ENCODE results near the gene OPN1MW2. TPM values are rescaled to one million over a fixed set of nuclear protein-coding genes. Genes with fewer than 3 reads are reported as not detected.
"Not testable (repeated sequence)": the region's sequence is repeated elsewhere in the genome, so short reads cannot be mapped to it uniquely, and the experiment has no call there.

OPN1MW2 gene
- polyA plus RNA-seq (2012; ENCODE audit: low read depth, missing spikeins): not detected

DNA sequence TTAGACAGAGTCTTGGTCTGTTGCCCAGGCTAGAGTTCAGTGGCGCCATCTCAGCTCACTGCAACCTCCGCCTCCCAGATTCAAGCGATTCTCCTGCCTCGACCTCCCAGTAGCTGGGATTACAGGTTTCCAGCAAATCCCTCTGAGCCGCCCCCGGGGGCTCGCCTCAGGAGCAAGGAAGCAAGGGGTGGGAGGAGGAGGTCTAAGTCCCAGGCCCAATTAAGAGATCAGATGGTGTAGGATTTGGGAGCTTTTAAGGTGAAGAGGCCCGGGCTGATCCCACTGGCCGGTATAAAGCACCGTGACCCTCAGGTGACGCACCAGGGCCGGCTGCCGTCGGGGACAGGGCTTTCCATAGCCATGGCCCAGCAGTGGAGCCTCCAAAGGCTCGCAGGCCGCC lies at the start of gene OPN1MW2:
OPN1MW2 (plus strand) TSS at position 301 of the 400 bp plus-strand sequence; CDS start at position 361, 60 bp downstream.
- DNase-seq (ENCODE audit: insufficient read length, low spot score); FAIRE-seq: not testable (repeated sequence)

DNA sequence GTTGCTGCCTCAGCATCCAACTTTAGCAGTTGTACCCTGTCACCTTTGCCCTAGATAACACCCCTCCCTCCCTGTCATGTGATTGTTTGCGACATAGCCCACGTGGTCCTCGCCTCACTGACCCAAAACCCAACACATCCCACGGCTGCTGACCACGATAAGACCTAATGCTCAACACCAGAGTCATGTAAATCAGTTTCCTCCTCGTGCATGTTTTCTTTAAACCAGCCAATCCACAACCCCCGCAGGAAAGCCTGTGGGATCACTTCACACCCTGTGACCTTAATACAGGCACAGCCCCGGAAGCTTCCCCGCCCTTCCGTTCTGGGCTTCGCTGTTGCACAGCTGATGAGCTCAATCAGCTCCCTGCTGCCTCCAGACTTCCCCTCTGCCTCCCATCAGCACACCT lies 47.0 kb upstream of the OPN1MW2 start:
- not testable (repeated sequence) for FAIRE-seq; DNase-seq (ENCODE audit: insufficient read length, low spot score)

DNA sequence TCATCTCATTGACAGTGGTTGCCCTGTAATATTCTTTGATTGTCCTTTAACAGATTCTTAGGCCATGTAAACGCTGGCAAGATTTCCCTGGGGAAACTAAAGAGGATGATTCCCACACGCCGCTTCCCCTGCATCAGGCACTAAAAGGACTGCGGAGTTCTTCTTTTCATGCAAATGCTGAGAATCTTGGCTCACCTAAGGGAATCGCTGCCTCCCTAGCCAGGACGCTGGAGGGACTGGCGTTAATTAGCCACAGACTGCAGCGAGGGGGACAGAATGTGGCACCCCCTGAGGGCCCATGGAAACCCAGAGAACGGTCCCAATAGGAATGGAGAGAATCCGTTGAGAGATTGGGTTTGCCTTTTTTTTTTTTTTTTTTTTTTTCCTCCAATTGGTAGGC lies 45.2 kb upstream of the OPN1MW2 start:
- not testable (repeated sequence) for DNase-seq (ENCODE audit: insufficient read length, low spot score); FAIRE-seq

DNA sequence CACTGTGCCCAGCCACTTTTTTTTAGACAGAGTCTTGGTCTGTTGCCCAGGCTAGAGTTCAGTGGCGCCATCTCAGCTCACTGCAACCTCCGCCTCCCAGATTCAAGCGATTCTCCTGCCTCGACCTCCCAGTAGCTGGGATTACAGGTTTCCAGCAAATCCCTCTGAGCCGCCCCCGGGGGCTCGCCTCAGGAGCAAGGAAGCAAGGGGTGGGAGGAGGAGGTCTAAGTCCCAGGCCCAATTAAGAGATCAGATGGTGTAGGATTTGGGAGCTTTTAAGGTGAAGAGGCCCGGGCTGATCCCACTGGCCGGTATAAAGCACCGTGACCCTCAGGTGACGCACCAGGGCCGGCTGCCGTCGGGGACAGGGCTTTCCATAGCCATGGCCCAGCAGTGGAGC lies 37.3 kb upstream of the OPN1MW2 start, which contains the start of gene OPN1MW:
OPN1MW (plus strand) TSS at position 301 of the 400 bp plus-strand sequence; CDS start at position 383, 82 bp downstream.
- not testable (repeated sequence) for FAIRE-seq; DNase-seq (ENCODE audit: insufficient read length, low spot score)

DNA sequence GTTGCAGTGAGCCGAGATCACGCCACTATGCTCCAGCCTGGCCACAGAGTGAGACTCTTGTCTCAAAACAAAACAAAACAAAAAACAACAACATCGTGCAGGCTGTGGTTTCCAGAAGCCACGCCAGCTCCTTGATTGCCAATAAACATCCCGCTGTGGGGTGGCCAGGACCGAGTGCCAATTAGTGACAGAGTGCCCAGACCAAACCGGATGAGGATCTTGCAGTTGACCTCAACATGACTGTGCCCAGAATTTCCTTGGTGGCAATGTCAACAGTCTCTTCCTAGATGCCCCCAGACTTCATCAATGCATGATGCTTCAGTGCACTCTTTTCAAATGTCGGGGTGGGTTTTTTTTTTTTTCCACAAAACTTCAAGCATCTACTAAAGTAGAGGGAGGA lies 35.8 kb upstream of the OPN1MW2 start:
- not testable (repeated sequence) for DNase-seq (ENCODE audit: insufficient read length, low spot score); FAIRE-seq

DNA sequence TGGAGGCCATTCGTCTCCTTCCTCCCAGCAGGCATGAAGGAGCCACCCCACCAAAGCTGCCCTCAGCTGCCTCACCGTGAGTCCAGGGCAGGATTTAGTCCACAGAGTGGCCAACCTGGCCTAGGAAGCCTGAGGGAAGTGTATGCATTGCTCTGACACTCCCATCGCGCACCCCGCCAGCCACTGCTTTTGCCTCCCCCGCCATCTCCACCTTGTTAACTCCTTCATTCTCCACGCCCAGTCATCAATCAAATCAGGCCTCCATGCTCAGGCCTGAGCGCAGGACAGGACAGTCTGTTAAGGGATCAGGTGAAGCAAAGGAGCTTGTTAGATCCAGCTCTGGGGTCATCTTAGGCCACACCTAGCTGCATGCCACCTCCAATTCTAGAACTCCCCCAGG lies 26.7 kb upstream of the OPN1MW2 start:
- DNase-seq (ENCODE audit: insufficient read length, low spot score); FAIRE-seq: not testable (repeated sequence)

DNA sequence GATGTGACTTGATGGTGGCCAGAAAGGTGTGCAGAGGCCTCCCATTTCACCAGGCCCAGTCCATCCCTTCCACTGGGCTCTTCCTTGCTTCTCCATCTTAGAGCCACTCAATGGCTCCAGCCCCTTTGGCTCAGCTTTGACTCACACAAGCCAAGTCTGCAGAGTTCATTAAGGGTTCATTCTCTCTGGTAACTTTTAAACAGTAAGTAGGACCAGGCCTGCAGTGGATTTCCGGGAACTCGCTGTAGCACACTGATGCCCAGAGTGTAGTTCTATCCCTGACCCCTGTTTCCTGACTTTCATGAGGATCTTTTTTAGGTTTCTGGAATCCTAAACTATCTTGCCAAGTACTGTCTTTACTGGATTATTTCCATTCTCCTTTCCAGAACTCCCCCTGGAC lies 25.2 kb upstream of the OPN1MW2 start:
- FAIRE-seq: not testable (repeated sequence)

DNA sequence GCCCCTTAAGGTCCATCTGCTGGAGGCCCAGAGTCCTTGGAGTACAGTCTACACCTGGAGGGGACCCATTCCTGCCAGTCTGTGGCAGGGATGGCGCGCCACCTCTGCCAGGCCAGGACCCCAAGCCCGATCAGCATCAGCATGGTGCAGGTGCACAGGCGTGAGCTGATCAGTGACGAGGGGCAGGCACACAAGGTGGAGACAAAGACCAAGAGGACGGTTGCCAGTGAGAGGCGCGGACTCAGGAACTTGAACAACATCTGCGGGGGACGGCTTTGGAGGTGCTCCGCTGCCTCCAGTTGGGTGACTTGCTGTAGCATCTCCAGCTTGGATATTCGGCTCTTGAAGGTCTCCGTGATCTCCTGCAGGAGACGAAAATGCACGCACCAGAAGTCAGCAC lies 23.1 kb upstream of the OPN1MW2 start:
- not testable (repeated sequence) for FAIRE-seq; DNase-seq (ENCODE audit: insufficient read length, low spot score)

More for the DNA sequence above, 25.2 kb upstream of the OPN1MW2 start:
- DNase-seq (ENCODE audit: insufficient read length, low spot score): not testable (repeated sequence)

DNA sequence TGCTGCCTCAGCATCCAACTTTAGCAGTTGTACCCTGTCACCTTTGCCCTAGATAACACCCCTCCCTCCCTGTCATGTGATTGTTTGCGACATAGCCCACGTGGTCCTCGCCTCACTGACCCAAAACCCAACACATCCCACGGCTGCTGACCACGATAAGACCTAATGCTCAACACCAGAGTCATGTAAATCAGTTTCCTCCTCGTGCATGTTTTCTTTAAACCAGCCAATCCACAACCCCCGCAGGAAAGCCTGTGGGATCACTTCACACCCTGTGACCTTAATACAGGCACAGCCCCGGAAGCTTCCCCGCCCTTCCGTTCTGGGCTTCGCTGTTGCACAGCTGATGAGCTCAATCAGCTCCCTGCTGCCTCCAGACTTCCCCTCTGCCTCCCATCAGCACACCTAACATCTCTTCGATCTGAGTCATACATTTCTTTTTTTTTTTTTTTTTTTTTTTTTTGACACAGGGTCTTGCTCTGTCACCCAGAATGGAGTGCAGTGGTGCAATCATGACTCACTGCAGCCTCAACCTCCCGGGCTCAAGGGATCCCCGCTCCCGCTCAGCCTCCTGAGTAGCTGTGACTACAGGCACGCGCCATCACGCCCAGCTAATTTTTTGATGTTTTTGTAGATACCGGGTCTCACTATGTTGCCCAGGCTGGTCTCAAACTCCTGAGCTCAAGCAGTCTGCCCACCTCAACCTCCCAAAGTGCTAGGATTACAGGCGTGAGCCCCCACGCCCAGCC lies 9.7 kb upstream of the OPN1MW2 start:
- DNase-seq (ENCODE audit: insufficient read length, low spot score); FAIRE-seq: not testable (repeated sequence)

DNA sequence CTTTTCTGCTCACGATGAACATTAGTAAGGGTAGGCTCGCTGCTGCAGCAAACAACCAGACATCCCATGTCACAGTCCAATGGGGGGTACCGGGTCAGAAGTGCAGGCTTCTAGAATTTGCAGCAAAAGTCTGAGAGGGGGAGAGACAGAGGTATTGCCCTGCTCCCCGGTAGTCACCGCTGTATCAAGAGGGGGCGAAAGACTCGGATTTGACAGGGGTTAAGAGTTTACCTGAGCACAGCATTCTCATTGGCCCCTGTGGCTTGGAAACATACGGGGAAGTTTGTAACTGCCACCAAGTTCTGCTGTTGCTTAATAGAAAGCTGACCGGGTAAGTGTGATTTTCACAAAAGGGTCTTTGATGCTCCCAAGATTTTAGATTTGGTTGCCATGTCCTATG lies 8.5 kb upstream of the OPN1MW2 start:
- FAIRE-seq: not testable (repeated sequence)

DNA sequence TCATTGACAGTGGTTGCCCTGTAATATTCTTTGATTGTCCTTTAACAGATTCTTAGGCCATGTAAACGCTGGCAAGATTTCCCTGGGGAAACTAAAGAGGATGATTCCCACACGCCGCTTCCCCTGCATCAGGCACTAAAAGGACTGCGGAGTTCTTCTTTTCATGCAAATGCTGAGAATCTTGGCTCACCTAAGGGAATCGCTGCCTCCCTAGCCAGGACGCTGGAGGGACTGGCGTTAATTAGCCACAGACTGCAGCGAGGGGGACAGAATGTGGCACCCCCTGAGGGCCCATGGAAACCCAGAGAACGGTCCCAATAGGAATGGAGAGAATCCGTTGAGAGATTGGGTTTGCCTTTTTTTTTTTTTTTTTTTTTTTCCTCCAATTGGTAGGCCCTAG lies 8.1 kb upstream of the OPN1MW2 start:
- DNase-seq (ENCODE audit: insufficient read length, low spot score); FAIRE-seq: not testable (repeated sequence)

More for the DNA sequence above, 8.5 kb upstream of the OPN1MW2 start:
- DNase-seq (ENCODE audit: insufficient read length, low spot score): not testable (repeated sequence)

DNA sequence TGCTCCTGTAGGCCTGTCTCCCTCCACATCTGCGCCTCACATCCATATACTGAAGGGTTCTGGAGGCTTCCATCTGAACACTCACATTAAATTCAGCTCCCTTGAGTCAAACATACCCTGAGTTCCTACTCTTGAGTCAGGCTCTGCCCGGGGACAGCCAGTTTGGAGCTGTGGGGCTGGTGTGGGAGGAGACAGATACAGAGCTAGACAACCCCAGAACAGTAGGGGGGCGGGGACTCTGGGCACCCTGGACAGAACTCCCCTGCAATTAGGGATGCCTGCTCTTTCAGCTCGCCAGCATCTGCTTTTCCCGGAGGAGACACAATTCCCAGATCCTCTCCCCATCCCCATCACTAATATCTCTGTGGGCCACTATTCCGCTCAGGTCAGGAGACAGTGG lies 5.7 kb downstream of the OPN1MW2 start:
- not testable (repeated sequence) for FAIRE-seq; DNase-seq (ENCODE audit: insufficient read length, low spot score)

DNA sequence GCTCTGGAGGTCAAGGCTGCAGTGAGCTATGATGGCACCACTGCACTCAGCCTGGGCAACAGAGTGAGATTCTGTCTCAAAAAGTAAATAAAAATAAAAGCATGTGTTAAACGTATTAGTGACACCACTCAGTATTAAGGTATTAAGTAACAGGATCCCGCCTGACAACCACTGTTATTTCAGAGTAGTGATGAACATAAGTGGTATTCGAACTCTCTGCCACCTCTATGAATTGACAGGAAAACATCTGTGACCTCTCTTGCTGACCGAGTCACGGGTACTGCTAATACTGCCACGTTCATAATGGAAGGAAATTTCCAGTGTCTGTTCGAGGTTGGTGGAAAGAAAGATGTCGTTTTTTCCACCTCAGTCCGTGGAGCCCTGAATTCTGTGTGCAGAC lies 7.2 kb downstream of the OPN1MW2 start:
- not testable (repeated sequence) for FAIRE-seq; DNase-seq (ENCODE audit: insufficient read length, low spot score)

DNA sequence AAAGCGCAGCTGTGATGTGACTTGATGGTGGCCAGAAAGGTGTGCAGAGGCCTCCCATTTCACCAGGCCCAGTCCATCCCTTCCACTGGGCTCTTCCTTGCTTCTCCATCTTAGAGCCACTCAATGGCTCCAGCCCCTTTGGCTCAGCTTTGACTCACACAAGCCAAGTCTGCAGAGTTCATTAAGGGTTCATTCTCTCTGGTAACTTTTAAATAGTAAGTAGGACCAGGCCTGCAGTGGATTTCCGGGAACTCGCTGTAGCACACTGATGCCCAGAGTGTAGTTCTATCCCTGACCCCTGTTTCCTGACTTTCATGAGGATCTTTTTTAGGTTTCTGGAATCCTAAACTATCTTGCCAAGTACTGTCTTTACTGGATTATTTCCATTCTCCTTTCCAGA lies 11.9 kb downstream of the OPN1MW2 start:
- not testable (repeated sequence) for FAIRE-seq; DNase-seq (ENCODE audit: insufficient read length, low spot score)

DNA sequence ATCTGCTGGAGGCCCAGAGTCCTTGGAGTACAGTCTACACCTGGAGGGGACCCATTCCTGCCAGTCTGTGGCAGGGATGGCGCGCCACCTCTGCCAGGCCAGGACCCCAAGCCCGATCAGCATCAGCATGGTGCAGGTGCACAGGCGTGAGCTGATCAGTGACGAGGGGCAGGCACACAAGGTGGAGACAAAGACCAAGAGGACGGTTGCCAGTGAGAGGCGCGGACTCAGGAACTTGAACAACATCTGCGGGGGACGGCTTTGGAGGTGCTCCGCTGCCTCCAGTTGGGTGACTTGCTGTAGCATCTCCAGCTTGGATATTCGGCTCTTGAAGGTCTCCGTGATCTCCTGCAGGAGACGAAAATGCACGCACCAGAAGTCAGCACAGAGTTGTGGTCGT lies 14.1 kb downstream of the OPN1MW2 start:
- FAIRE-seq; DNase-seq (ENCODE audit: insufficient read length, low spot score): not testable (repeated sequence)

DNA sequence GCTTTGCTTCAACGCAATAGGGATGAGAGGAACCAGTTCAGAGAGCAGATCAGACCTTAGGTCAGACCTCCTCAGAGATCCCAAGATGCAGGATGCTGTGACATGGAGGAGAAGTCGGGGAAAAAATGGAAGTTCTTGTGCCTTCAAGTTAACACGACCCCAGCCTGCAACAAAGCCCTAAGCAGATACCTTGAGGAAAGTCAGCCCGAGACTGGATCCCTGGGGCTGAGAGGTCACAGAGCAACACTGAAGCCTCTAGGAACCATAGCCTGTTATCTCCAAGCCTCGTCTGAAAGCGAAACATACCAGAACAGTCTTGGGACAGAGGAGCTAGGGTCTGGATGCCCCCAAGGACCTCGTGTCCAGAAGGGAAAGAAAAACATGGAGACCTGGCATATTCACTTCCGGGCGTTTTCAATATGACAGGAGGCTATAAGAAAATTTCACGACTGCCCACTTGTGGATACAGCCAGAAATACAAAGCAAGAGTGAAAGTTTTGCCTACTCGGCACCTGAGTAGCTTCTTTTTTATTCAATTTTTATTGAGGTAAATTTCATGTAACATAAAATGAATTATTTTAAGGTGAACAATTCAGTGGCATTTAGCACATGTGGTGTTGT lies 19.5 kb downstream of the OPN1MW2 start:
- not testable (repeated sequence) for FAIRE-seq; DNase-seq (ENCODE audit: insufficient read length, low spot score)

DNA sequence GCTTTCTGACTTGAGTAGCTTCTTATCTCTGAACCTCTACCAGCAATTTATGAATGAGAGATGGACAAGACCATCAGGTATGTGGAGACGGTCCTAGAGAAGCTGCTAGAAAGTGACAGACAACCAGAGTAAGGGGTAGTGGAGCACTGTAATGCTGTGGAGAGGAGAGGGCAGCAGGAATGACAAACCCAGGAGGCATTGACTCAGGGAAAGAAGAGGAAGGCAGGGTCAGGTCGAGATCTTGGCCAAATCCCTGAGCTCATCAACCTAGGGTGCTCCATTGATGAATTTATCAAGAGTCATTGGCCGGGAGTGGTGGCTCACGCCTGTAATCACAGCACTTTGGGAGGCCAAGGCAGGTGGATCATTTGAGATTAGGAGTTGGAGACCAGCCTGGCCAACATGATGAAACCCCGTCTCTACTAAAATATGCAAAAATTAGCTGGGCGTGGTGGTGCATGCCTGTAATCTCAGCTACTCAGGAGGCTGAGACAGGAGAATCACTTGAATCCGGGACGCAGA lies 20.5 kb downstream of the OPN1MW2 start:
- FAIRE-seq; DNase-seq (ENCODE audit: insufficient read length, low spot score): not testable (repeated sequence)

DNA sequence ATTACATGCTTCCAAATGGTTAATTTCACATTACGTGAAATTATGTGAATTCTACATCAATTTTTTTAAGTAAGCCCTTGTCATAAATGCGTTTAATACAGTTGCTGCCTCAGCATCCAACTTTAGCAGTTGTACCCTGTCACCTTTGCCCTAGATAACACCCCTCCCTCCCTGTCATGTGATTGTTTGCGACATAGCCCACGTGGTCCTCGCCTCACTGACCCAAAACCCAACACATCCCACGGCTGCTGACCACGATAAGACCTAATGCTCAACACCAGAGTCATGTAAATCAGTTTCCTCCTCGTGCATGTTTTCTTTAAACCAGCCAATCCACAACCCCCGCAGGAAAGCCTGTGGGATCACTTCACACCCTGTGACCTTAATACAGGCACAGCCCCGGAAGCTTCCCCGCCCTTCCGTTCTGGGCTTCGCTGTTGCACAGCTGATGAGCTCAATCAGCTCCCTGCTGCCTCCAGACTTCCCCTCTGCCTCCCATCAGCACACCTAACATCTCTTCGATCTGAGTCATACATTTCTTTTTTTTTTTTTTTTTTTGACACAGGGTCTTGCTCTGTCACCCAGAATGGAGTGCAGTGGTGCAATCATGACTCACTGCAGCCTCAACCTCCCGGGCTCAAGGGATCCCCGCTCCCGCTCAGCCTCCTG lies 28.0 kb downstream of the OPN1MW2 start:
- not testable (repeated sequence) for FAIRE-seq; DNase-seq (ENCODE audit: insufficient read length, low spot score)

DNA sequence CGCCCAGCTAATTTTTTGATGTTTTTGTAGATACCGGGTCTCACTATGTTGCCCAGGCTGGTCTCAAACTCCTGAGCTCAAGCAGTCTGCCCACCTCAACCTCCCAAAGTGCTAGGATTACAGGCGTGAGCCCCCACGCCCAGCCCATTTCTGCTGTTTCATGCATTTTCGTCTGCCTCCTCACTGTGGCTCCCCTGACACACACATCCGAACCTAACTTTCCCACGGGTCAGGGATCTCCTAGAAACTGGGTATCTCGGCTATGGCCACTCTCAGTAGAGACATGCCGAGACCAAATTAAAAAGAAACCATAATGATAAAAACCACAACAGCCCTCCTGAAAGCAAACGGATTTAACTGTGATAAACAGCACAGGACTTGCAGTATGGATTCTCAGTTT lies 28.5 kb downstream of the OPN1MW2 start:
- DNase-seq (ENCODE audit: insufficient read length, low spot score); FAIRE-seq: not testable (repeated sequence)

DNA sequence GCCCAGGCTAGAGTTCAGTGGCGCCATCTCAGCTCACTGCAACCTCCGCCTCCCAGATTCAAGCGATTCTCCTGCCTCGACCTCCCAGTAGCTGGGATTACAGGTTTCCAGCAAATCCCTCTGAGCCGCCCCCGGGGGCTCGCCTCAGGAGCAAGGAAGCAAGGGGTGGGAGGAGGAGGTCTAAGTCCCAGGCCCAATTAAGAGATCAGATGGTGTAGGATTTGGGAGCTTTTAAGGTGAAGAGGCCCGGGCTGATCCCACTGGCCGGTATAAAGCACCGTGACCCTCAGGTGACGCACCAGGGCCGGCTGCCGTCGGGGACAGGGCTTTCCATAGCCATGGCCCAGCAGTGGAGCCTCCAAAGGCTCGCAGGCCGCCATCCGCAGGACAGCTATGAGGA lies 37.7 kb downstream of the OPN1MW2 start, which contains the start of gene OPN1MW3:
OPN1MW3 (plus strand) TSS at position 301 of the 400 bp plus-strand sequence; CDS start at position 339, 38 bp downstream.
- not testable (repeated sequence) for DNase-seq (ENCODE audit: insufficient read length, low spot score); FAIRE-seq
